Brain microvascular endothelial cell (primary cell): ENCODE measurements around the gene SSC4D.
A peak's percentile ranks its signal among the peaks of the same experiment; 100 is the strongest.

Experiments used
- DNase-seq: peaks from one replicate; pipeline ENCODE4 v3.0.0-alpha.2; 2020
- H3K27ac ChIP-seq: fragments of 250-450 bp; sonication (Bioruptor Pico); 2 replicates; pipeline ENCODE4 v1.5.1; 2020; ENCODE audit warnings: mild to moderate bottlenecking, moderate library complexity
- H3K27me3 ChIP-seq: fragments of 250-450 bp; sonication (Bioruptor Pico); replicated peaks from 2 replicates; pipeline ENCODE4 v1.5.1; 2020; ENCODE audit warnings: mild to moderate bottlenecking
- H3K36me3 ChIP-seq: fragments of 250-450 bp; sonication (Bioruptor Pico); replicated peaks from 2 replicates; pipeline ENCODE4 v1.5.1; 2020; ENCODE audit warnings: mild to moderate bottlenecking
- H3K4me3 ChIP-seq: 2 replicates; pipeline ENCODE4 v1.5.1; 2011; ENCODE audit warnings: low read depth, mild to moderate bottlenecking, control low read depth, low read length, moderate library complexity
- in situ Hi-C: cut with HindIII; loops from 2 replicates; pipeline ENCODE4 v1.10.0; 2017; ENCODE audit warnings: low sequenced_read_pairs, low pct_ligation_motif_present
- TF ChIP-seq, protein P1 (sequence below): IDR thresholded peaks from 2 replicates; pipeline ENCODE4 v1.5.1; 2011; ENCODE audit warnings: low read depth, mild to moderate bottlenecking, moderate library complexity, low read length, control low read depth, inconsistent platforms; ENCODE audit errors: missing control alignments

Gene SSC4D

DNA sequence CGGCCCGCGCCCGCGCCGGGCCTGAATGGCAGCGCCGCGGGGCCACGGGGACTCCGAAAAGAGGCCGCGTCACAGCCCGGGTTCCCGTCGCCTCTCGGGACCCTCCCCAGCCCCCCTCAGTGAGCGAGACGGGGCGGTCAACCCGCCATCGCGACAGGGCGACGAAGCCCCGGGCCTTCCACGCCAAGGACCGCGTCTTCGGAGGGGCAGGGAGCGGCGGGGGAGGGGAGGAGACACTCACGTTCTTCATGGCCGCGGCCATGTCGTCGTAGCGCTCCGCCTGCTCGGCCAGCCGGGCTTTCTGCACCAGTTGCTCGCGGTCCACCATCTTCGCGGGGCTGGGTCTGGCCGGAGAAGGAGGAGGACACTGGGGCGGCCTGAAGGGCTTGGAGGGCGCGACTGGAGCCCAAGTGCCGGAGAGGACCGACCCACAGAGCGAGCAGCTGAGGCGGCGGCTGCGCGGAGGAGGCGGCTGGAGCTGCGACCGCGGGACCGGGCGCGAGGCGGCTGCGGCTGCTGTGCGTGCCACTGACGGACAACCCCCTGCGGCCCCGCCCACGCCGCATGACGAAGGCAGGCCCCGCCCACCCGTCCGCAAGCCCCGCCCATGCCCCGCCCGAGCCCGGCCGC is 50.9 kb downstream of the SSC4D start, which contains the start of gene YWHAG:
YWHAG (minus strand) TSS at position 511 of the 630 bp plus-strand sequence; CDS start at position 328, 183 bp downstream.
- peak; percentile 73 for DNase-seq
- Histone ChIP-seq H3K27me3 (no peaks in the 10 kb centered on the region), H3K36me3 (peaks cover 25% of the 10 kb centered on the region), H3K4me3 (peak within 1 kb of the TSS; percentile 93), H3K27ac (peak within 1 kb of the TSS; percentile 98)
- TF ChIP-seq, protein P1, sequence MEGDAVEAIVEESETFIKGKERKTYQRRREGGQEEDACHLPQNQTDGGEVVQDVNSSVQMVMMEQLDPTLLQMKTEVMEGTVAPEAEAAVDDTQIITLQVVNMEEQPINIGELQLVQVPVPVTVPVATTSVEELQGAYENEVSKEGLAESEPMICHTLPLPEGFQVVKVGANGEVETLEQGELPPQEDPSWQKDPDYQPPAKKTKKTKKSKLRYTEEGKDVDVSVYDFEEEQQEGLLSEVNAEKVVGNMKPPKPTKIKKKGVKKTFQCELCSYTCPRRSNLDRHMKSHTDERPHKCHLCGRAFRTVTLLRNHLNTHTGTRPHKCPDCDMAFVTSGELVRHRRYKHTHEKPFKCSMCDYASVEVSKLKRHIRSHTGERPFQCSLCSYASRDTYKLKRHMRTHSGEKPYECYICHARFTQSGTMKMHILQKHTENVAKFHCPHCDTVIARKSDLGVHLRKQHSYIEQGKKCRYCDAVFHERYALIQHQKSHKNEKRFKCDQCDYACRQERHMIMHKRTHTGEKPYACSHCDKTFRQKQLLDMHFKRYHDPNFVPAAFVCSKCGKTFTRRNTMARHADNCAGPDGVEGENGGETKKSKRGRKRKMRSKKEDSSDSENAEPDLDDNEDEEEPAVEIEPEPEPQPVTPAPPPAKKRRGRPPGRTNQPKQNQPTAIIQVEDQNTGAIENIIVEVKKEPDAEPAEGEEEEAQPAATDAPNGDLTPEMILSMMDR: no peak
- in situ Hi-C loops: no loop called here

DNA sequence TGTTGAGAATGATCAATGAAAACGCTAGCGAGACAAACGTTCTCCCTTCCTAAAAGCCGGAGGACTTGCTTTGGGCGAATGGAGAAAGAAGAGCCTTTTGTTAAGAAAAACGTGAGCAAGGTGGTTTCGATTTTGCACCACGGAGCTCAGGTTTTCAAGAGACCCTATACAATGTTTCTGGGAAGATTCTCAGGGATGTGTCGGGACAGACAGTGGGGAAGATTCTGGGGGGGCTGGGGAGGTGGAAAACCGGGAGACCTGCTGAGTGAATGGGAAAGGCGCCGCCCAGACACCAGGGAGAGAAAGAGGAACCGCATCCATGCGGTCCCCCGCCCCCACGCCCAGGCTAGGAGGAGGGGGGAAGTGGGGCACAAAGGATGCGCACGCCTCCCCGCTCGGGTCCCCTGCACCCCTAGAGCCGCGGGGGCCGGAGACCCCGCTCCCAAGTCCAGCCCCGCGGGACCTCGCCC is 51.5 kb downstream of the SSC4D start:
- Histone ChIP-seq H3K27me3 (no peaks in the 10 kb centered on the region), H3K27ac (peak overlapping the region; percentile 98), H3K4me3 (peak overlapping the region; percentile 93), H3K36me3 (peaks cover 25% of the 10 kb centered on the region)
- DNase-seq: no peak
- TF ChIP-seq, protein P1: no peak
- in situ Hi-C loops: no loop called here

DNA sequence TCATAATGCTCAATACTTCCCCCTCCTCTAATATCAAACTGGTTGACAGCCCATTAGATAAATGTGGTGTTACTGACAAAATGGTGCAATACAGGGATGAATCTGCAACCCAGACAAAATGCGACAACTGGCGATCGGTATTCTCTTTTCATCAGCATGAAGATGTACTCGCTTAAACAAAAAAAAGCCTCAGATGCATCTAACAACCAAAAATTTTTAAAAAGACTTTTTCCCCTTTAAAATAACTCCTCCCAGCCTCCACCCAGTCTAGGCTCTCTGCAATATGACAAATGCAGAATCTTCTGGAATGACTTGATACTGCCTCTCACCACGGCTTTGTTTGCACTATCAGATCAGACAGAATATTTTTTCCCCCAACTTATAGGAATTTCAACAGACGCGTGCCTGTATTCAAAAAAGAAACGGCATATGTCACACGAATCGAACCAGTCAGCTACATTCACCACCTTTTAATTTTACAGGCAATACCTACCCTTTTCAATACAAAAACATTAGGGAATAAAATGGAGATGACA is 52.0 kb downstream of the SSC4D start:
- in situ Hi-C loops: no loop called here
- peaks cover 25% of the 10 kb centered on the region for H3K36me3 ChIP-seq
- TF ChIP-seq, protein P1: no peak
- no peak for DNase-seq
- peak overlapping the region; percentile 98 for H3K27ac ChIP-seq
- no peaks in the 10 kb centered on the region for H3K27me3 ChIP-seq
- H3K4me3 ChIP-seq: peak overlapping the region; percentile 93

DNA sequence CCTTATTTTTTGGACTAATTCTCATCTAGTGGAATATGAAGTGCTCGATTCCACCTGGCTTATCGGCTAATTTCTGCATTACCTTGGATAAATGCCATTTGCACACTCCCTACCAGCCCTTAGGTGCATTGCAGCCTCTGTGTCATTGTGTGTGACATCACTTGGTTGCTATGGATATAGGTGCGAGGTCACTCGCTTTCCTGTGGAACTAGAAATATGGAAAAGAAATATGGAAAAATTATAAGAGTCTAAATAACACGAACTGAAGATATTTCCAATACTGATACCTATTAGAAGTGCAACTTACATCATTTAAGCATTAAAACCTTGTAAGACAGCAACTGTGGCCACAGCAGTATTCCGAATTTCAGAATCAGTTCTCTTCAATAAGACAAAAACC is 52.7 kb downstream of the SSC4D start:
- Histone ChIP-seq H3K4me3 (peak overlapping the region; percentile 93), H3K36me3 (peaks cover 25% of the 10 kb centered on the region), H3K27ac (peak overlapping the region; percentile 98), H3K27me3 (no peaks in the 10 kb centered on the region)
- in situ Hi-C loops: no loop called here
- DNase-seq: no peak
- TF ChIP-seq, protein P1: peak; percentile 19

DNA sequence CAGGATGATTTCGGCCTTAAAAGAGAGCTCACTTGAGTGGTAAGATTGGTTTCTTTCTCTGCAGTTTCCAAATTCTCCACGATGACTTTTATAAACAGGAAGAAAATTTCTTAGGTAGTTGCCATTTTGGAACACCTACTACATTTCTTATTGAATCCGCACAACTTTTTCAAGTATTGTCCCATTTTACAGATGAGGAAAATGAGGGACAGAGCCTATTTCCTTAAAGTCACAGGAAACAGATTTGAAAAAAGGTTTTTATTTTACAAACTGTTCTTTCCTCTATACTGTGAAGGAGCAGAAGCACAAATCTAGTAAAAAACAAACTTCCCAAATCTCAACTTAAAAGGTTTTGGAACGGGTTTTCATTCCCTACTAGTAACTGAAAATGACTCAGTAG is 53.4 kb downstream of the SSC4D start:
- no peaks in the 10 kb centered on the region for H3K27me3 ChIP-seq
- H3K27ac ChIP-seq: no peak overlapping the region
- TF ChIP-seq, protein P1: no peak
- H3K4me3 ChIP-seq: no peak overlapping the region
- in situ Hi-C loops: no loop called here
- peaks cover 25% of the 10 kb centered on the region for H3K36me3 ChIP-seq
- no peak for DNase-seq
